GM19372 (cell line): ENCODE data around the gene ZNF132.
A peak's percentile ranks its signal among the peaks of the same experiment; 100 is the strongest.
"Not testable (repeated sequence)": the region's sequence is repeated elsewhere in the genome, so short reads cannot be mapped to it uniquely, and the experiment has no call there.

Experiments
- ATAC-seq: cut with Tn5 transposase; IDR thresholded peaks from one replicate; pipeline ENCODE4 v1.9.1; 2021; ENCODE audit warnings: mild to moderate bottlenecking, low read depth, moderate library complexity; ENCODE audit not compliant: unreplicated experiment

ZNF132 gene

GRCh38 chr19:58439576-58440554 is at the start of gene ZNF132:
Gene ZNF132 (minus strand): TSS chr19:58440153. CDS start chr19:58439821, 332 bp downstream.
- ATAC-seq, result peak; percentile 95

DNA sequence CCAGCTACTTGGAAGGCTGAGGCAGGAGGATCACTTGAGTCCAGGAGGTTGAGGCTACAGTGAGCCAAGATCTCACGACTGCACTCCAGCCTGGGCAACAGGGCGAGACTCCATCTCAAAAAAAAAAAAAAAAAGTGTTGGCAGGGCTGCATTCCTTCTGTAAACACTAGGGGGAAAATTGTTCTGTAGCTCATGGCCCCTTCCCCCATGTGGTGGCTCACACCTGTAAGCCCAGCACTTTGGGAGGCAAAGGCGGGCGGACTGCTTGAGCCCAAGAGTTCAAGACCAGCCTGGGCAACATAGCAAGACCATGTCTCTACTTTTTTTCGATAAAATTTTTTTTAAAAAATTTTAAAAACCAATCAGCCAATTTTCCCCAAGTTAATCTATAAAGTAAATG is 44.4 kb upstream of the ZNF132 start:
- ATAC-seq, result not testable (repeated sequence)

DNA sequence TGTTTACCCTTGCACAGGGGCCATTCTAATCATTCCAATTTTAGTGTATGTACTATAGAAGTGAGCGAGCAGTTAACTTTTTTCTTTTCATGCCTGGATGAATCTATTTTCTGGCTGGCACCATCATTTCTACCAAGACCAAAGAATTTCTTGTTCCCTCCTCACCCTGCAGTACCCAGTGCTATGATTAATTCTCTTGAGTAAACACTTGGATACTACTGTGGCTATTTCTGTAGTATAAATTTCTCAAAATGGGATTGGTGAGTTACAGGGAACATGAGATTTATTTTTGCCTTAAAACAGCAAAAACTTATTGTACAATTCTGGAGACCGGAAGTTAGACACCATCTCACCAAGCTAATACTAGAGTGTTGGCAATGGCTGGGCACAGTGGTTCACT is 43.8 kb upstream of the ZNF132 start:
- no peak for ATAC-seq

GRCh38 chr19:58482372-58482771 is 42.4 kb upstream of the ZNF132 start:
- no peak for ATAC-seq

GRCh38 chr19:58480831-58481230 is 40.9 kb upstream of the ZNF132 start:
- ATAC-seq, result no peak

- no peak for ATAC-seq
These were observed 40.5 kb upstream of the ZNF132 start for GRCh38 chr19:58480481-58480830.

- ATAC-seq, result no peak
These were observed 40.0 kb upstream of the ZNF132 start for GRCh38 chr19:58479736-58480480.

DNA sequence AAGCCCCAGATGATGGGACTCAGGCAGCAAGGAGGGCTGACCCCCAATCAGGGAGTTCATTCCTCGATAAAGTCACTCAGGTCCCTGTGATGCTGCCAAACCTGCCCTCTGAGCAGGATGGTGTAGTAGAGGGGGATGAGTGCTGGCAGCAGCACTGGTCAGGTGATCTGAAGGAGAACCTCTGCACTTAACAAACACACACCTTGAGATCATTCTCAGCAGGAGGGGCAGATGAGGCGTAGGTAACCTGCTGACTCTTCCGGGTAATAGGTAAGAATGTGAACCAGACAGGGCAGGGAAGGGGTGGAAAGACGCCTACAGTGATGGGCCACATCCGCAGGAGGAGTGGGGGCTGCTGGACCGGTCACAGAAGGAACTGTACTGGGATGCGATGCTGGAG is 39.4 kb upstream of the ZNF132 start:
- no peak for ATAC-seq

GRCh38 chr19:58477871-58478270 is 37.9 kb upstream of the ZNF132 start:
- ATAC-seq, result no peak

- ATAC-seq, result no peak
These were observed 37.2 kb upstream of the ZNF132 start for GRCh38 chr19:58477130-58477529.

- no peak for ATAC-seq
These were observed 36.6 kb upstream of the ZNF132 start for GRCh38 chr19:58476498-58477015.

GRCh38 chr19:58475714-58476497 is 36.0 kb upstream of the ZNF132 start, which contains the start of gene ZNF446:
Gene ZNF446 (plus strand): TSS chr19:58476352. CDS start chr19:58477219, 867 bp downstream.
- peak; percentile 81 for ATAC-seq

- peak; percentile 2 for ATAC-seq
These were observed 35.2 kb upstream of the ZNF132 start for GRCh38 chr19:58474997-58475713.

GRCh38 chr19:58474291-58474996 is 34.5 kb upstream of the ZNF132 start:
- ATAC-seq, result no peak

- ATAC-seq, result no peak
These were observed 33.8 kb upstream of the ZNF132 start for GRCh38 chr19:58473775-58474174.

DNA sequence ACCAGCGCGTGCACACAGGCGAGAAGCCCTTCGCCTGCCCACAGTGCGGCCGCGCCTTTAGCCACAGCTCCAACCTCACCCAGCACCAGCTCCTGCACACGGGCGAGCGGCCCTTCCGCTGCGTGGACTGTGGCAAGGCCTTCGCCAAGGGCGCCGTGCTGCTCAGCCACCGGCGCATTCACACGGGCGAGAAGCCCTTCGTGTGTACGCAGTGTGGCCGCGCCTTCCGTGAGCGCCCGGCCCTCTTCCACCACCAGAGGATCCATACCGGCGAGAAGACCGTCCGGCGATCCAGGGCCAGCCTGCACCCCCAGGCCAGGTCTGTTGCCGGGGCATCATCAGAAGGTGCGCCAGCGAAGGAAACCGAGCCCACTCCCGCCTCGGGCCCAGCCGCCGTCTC is 31.8 kb upstream of the ZNF132 start:
- no peak for ATAC-seq

GRCh38 chr19:58470837-58471543 is 31.0 kb upstream of the ZNF132 start:
- ATAC-seq, result not testable (repeated sequence)

GRCh38 chr19:58469241-58470013 is 29.5 kb upstream of the ZNF132 start:
- no peak for ATAC-seq
